A673 (cell line): Measurements from ENCODE around the gene STT3B. TPM values are rescaled to one million over a fixed set of nuclear protein-coding genes. Genes with fewer than 3 reads are reported as not detected.
A peak's percentile ranks its signal among the peaks of the same experiment; 100 is the strongest.

Experiments used
- BruUV-seq: library from RNA; stranded (reverse); fragments of 400-500 nt; replicated peaks from 2 replicates; lab custom pipeline; 2021; lab: Mats Ljungman, UMichigan
- CTCF ChIA-PET: fragments of 300-600 bp; sonication (Branson Sonifier 250); formaldehyde crosslinking; loops from one replicate; lab custom pipeline; 2022; ENCODE audit warnings: antibody characterized with exemption; lab: Charles Lee
- POLR2A ChIA-PET: fragments of 300-600 bp; sonication (Branson Sonifier 250); formaldehyde crosslinking; loops from one replicate; lab custom pipeline; 2022; ENCODE audit warnings: antibody characterized with exemption; ENCODE audit not compliant: low non-redundant PET; lab: Charles Lee
- DNase-seq: peaks from one replicate; pipeline ENCODE4 v3.0.0-alpha.2; 2015; ENCODE audit warnings: low spot score
- H3K27ac ChIP-seq: fragments of 200-600 bp; sonication (generic); 2 replicates; pipeline ENCODE4 v1.5.1; 2016; ENCODE audit warnings: mixed run types, low read depth, mild to moderate bottlenecking, mixed read lengths, antibody characterized with exemption, low read length; ENCODE audit not compliant: poor library complexity, severe bottlenecking
- H3K27me3 ChIP-seq: fragments of 200-600 bp; sonication (generic); replicated peaks from 2 replicates; pipeline ENCODE4 v1.6.1; 2017; ENCODE audit warnings: mixed run types, low read depth, mild to moderate bottlenecking, mixed read lengths, antibody characterized with exemption, low read length; ENCODE audit not compliant: insufficient read depth, poor library complexity
- H3K36me3 ChIP-seq: fragments of 200-600 bp; sonication (generic); 2 replicates; pipeline ENCODE4 v1.6.1; 2016; ENCODE audit warnings: mixed run types, mild to moderate bottlenecking, mixed read lengths, antibody characterized with exemption, low read length; ENCODE audit not compliant: insufficient read depth, poor library complexity, severe bottlenecking
- H3K4me1 ChIP-seq: fragments of 200-600 bp; sonication (generic); 2 replicates; pipeline ENCODE4 v1.6.1; 2017; ENCODE audit warnings: mixed run types, mild to moderate bottlenecking, mixed read lengths, antibody characterized with exemption, low read length; ENCODE audit not compliant: insufficient read depth, poor library complexity, severe bottlenecking
- H3K4me3 ChIP-seq: fragments of 200-600 bp; sonication (generic); 2 replicates; pipeline ENCODE4 v1.5.1; 2016; ENCODE audit warnings: low read depth, mixed run types, mild to moderate bottlenecking, mixed read lengths, low read length; ENCODE audit not compliant: poor library complexity, severe bottlenecking
- H3K9me3 ChIP-seq: fragments of 200-600 bp; sonication (generic); 2 replicates; pipeline ENCODE4 v1.6.1; 2016; ENCODE audit warnings: mixed run types, low read depth, mild to moderate bottlenecking, mixed read lengths, antibody characterized with exemption, low read length; ENCODE audit not compliant: poor library complexity, severe bottlenecking
- CTCF ChIP-seq: fragments of 300-800, 200-600 bp; sonication (generic); conservative IDR thresholded peaks from 2 replicates; pipeline ENCODE4 v1.5.1; 2017; ENCODE audit warnings: low read depth, mild to moderate bottlenecking, antibody characterized with exemption, low read length, moderate library complexity, mixed read lengths
- EZH2 ChIP-seq: fragments of 200-600 bp; sonication (generic); IDR thresholded peaks from 2 replicates; pipeline ENCODE4 v1.6.1; 2017; ENCODE audit warnings: borderline replicate concordance, low read depth, mild to moderate bottlenecking, mixed read lengths, antibody characterized with exemption, low read length; ENCODE audit not compliant: poor library complexity, severe bottlenecking
- intact Hi-C: fragments of 100-400 bp; cut with micrococcal nuclease; formaldehyde crosslinking; loops from one replicate; pipeline ENCODE4 v1.10.0; 2022; ENCODE audit not compliant: unreplicated experiment
- total RNA-seq: library from RNA; stranded (reverse); gene quantifications from 2 replicates; pipeline ENCODE4 v1.2.3, GENCODE V29; 2021

Gene STT3B
- total RNA-seq, 1 experiment from 2014 or later: 137 TPM

DNA sequence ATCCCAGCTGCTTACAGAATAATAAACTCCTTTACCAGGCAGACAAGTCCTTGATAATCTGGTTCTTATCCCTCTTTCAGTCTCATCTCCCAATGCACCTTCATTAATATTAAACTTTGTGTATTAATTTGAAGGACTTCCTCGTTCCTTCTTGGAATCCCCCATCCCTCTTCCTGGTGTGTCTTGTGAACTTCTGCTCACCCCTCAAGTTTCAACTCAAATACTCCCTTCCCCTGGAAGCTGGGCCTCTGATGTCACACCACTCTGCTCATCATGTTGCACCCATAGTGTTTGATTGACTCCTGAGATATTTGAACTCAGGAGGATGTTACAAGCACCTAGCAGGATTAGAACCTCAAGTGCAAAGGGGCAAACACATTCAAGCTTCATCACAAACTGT, 3.3 kb upstream of the STT3B start:
- intact Hi-C loops: no loop called here
- no peaks in the 10 kb centered on the region for H3K4me1 ChIP-seq
- no peak overlapping the region for H3K27ac ChIP-seq
- TF ChIP-seq CTCF (no peak), EZH2 (no peak)
- no peaks in the 10 kb centered on the region for H3K27me3 ChIP-seq
- H3K9me3 ChIP-seq: no peaks in the 10 kb centered on the region
- ChIA-PET CTCF (no interaction called here), POLR2A (no interaction called here)
- no peaks in the 10 kb centered on the region for H3K36me3 ChIP-seq
- H3K4me3 ChIP-seq: no peak overlapping the region
- no peak for DNase-seq
- no TSS peak for BruUV-seq

DNA sequence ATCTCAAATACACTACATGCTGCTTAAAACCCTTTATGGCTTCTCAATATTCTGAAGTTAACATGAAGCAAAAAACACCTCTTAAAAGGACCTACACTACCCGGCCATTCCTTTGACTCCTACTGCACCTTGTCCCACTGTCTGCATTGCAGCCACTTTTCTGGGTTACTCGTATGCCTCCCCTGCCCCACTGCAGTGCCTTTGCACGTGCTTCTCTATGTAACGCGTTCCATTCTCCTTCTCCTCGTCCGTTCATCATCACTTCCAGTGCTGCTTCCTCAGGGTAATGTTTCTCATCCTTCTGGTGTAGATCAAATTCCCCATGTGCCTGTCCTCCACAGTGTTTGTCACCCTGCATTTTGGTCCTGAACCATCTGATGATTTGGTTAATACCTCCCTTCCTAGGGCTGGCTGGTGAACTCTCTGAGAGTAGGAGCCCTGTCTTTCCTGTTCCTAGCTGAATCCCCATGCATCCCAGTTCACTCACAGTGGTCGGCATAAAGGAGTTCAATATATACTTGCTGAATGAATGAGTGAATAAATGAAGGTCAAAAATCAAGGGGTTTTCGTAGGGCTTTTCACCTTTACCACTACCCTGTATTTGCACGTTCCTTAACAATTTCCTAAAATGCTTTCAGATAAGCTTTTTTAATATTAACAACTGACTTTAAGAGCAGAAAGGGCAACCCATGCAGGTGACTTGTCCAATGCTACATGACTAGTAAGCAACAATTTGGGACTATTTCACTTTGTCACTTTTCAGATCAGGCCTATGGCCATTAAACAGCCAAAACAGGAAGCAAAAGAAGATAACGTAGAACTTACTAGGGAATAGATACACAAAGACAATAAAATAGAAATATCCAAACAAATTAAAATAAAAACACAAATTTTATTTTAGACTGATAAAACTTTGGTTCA, 2.4 kb upstream of the STT3B start:
- intact Hi-C loops: loop anchor here (5.0 to 10.0 kb wide), 2 partner anchors 627 to 755 kb away; no protein-coding TSS in a partner anchor
- Histone ChIP-seq H3K27me3 (no peaks in the 10 kb centered on the region), H3K9me3 (no peaks in the 10 kb centered on the region), H3K36me3 (no peaks in the 10 kb centered on the region), H3K27ac (no peak overlapping the region), H3K4me3 (peak overlapping the region; percentile 89), H3K4me1 (no peaks in the 10 kb centered on the region)
- POLR2A ChIA-PET: no interaction called here
- BruUV-seq: no TSS peak
- CTCF ChIA-PET: no interaction called here
- no peak for TF ChIP-seq EZH2
- TF ChIP-seq CTCF: no peak
- no peak for DNase-seq

- DNase-seq: no peak
- no TSS peak for BruUV-seq
- Histone ChIP-seq H3K36me3 (no peaks in the 10 kb centered on the region), H3K27ac (peak overlapping the region; percentile 97), H3K4me1 (peaks cover 3% of the 10 kb centered on the region), H3K9me3 (no peaks in the 10 kb centered on the region), H3K4me3 (peak overlapping the region; percentile 89), H3K27me3 (no peaks in the 10 kb centered on the region)
- intact Hi-C loops: loop anchor here (5.0 to 10.0 kb wide), 2 partner anchors 626 to 756 kb away; no protein-coding TSS in a partner anchor
- ChIA-PET POLR2A (no interaction called here), CTCF (no interaction called here)
- no peak for TF ChIP-seq EZH2
- TF ChIP-seq CTCF: no peak
These were observed 1.8 kb upstream of the STT3B start for GRCh38 chr3:31530960-31531335.
